SK-N-SH (cell line): Measurements from ENCODE around the gene CACYBP. TPM values are rescaled to one million over a fixed set of nuclear protein-coding genes. Genes with fewer than 3 reads are reported as not detected.

Source experiments
- CTCF ChIA-PET: fragments of 300-600, 350-600 bp; formaldehyde crosslinking; extraction: SDS; loops from one replicate; lab custom pipeline; 2021; lab: Yijun Ruan, JAX
- POLR2A ChIA-PET: fragments of 350-600 bp; sonication (Branson Sonifier 250); formaldehyde crosslinking; extraction: SDS; loops from one replicate; lab custom pipeline; 2020; ENCODE audit warnings: antibody characterized with exemption, inconsistent platforms; lab: Yijun Ruan, JAX
- DNase-seq: peaks from one replicate; pipeline ENCODE4 v3.0.0; 2012
- H2AFZ ChIP-seq: fragments of 200-600 bp; sonication (generic); 2 replicates; pipeline ENCODE4 v1.8.1; 2016; ENCODE audit warnings: antibody characterized with exemption, mild to moderate bottlenecking, low read depth
- H3F3A ChIP-seq: fragments of 200-600 bp; sonication (generic); replicated peaks from 2 replicates; pipeline ENCODE3; 2016; ENCODE audit warnings: antibody characterized with exemption, mild to moderate bottlenecking; ENCODE audit not compliant: insufficient read depth
- H3K27ac ChIP-seq, 2 experiments: fragments of 200-500 bp in 1 of 2; fragments of 200-600 bp in 1 of 2; sonication (Bioruptor generic) in 1 of 2; sonication (generic), shearing (Covaris generic) in 1 of 2; 2 replicates each; pipeline versions ENCODE4 v1.5.1 to v1.6.1; 2014 to 2016; ENCODE audit warnings: low read depth in 2 of 2, inconsistent platforms in 1 of 2, low read length in 1 of 2, mild to moderate bottlenecking in 1 of 2, mixed read lengths in 1 of 2
- H3K27me3 ChIP-seq: fragments of 200-600 bp; sonication (generic), shearing (Covaris generic); 2 replicates; pipeline ENCODE4 v1.6.1; 2016; ENCODE audit warnings: mixed run types; ENCODE audit not compliant: insufficient read depth
- H3K36me3 ChIP-seq, 2 experiments: fragments of 200-500 bp in 1 of 2; fragments of 200-600 bp in 1 of 2; sonication (Bioruptor generic) in 1 of 2; sonication (generic) in 1 of 2; replicated peaks in 1 of 2; 2 replicates each; pipeline versions ENCODE3 to v1.5.1; 2014 to 2016; ENCODE audit warnings: low read length in 1 of 2, mild to moderate bottlenecking in 1 of 2; ENCODE audit not compliant: insufficient read depth in 2 of 2, control insufficient read depth in 1 of 2
- H3K4me1 ChIP-seq, 2 experiments: fragments of 200-500 bp in 1 of 2; fragments of 200-600 bp in 1 of 2; sonication (Bioruptor generic) in 1 of 2; sonication (generic), shearing (Covaris generic) in 1 of 2; 2 replicates each; pipeline versions ENCODE4 v1.5.1 to v1.6.1; 2014 to 2016; ENCODE audit warnings: low read depth in 1 of 2, low read length in 1 of 2, mixed run types in 1 of 2; ENCODE audit not compliant: insufficient read depth in 2 of 2, control insufficient read depth in 1 of 2
- H3K4me2 ChIP-seq: fragments of 200-600 bp; sonication (generic), shearing (Covaris generic); 2 replicates; pipeline ENCODE4 v1.6.1; 2017; ENCODE audit warnings: mixed run types
- H3K4me3 ChIP-seq, 2 experiments: fragments of 200-500 bp in 1 of 2; fragments of 200-600 bp in 1 of 2; sonication (Bioruptor generic) in 1 of 2; sonication (generic), shearing (Covaris generic) in 1 of 2; 2 replicates each; pipeline versions ENCODE4 v1.5.1 to v1.8.1; 2014 to 2016; ENCODE audit warnings: low read depth in 2 of 2, inconsistent platforms in 1 of 2, low read length in 1 of 2, mild to moderate bottlenecking in 1 of 2, mixed read lengths in 1 of 2, moderate library complexity in 1 of 2
- H3K79me2 ChIP-seq: fragments of 200-600 bp; sonication (generic); 2 replicates; pipeline ENCODE4 v1.8.1; 2017; ENCODE audit warnings: mild to moderate bottlenecking; ENCODE audit not compliant: insufficient read depth
- H3K9ac ChIP-seq: fragments of 200-600 bp; sonication (generic); 2 replicates; pipeline ENCODE4 v1.6.1; 2017; ENCODE audit warnings: mixed run types
- H3K9me2 ChIP-seq: fragments of 200-600 bp; sonication (generic); 2 replicates; pipeline ENCODE4 v1.6.1; 2017; ENCODE audit warnings: mixed run types
- H3K9me3 ChIP-seq: fragments of 200-600 bp; sonication (generic); 2 replicates; pipeline ENCODE4 v1.6.1; 2017; ENCODE audit warnings: mixed run types, mild to moderate bottlenecking, moderate library complexity
- H4K20me1 ChIP-seq: fragments of 200-600 bp; sonication (generic); 2 replicates; pipeline ENCODE4 v1.6.1; 2017; ENCODE audit warnings: mild to moderate bottlenecking, mixed run types; ENCODE audit not compliant: insufficient read depth
- CHD2 ChIP-seq: fragments of 150-350 bp; IDR thresholded peaks from 2 replicates; pipeline ENCODE4 v1.6.1; 2018; ENCODE audit warnings: low read length; ENCODE audit not compliant: partially characterized antibody
- ELF1 ChIP-seq: IDR thresholded peaks from 2 replicates; pipeline ENCODE4 v1.4.0; 2012
- EZH2phosphoT487 ChIP-seq: fragments of 200-600 bp; sonication (generic); IDR thresholded peaks from 2 replicates; pipeline ENCODE4 v1.6.1; 2017; ENCODE audit warnings: low read depth, mixed run types, mild to moderate bottlenecking, antibody characterized with exemption, moderate library complexity, borderline replicate concordance
- FOXJ3 ChIP-seq: sonication (generic); formaldehyde crosslinking; IDR thresholded peaks from 2 replicates; pipeline ENCODE4 v1.5.1; 2020; ENCODE audit warnings: mild to moderate bottlenecking, missing genetic modification reagents
- FOXM1 ChIP-seq: IDR thresholded peaks from 2 replicates; pipeline ENCODE4 v1.4.0; 2012; ENCODE audit warnings: low read depth, mild to moderate bottlenecking
- GATA2 ChIP-seq: sonication (generic); formaldehyde crosslinking; IDR thresholded peaks from 2 replicates; pipeline ENCODE4 v1.5.0; 2020; ENCODE audit warnings: mild to moderate bottlenecking, missing genetic modification reagents
- JUND ChIP-seq: IDR thresholded peaks from 2 replicates; pipeline ENCODE4 v1.4.0; 2012
- MEF2A ChIP-seq: IDR thresholded peaks from 2 replicates; pipeline ENCODE4 v1.4.0; 2012; ENCODE audit warnings: low read depth, borderline replicate concordance
- MXI1 ChIP-seq: IDR thresholded peaks from 2 replicates; pipeline ENCODE4 v1.6.1; 2012; ENCODE audit warnings: mild to moderate bottlenecking, low read depth, low read length, improper control_type of control experiment
- NFIC ChIP-seq: IDR thresholded peaks from 2 replicates; pipeline ENCODE4 v1.4.0; 2012; ENCODE audit warnings: borderline replicate concordance
- PBX3 ChIP-seq: IDR thresholded peaks from 2 replicates; pipeline ENCODE4; 2012
- POLR2AphosphoS5 ChIP-seq: IDR thresholded peaks from 2 replicates; pipeline ENCODE4 v1.6.1; 2012; ENCODE audit warnings: low read depth, low read length
- RAD21 ChIP-seq: IDR thresholded peaks from 2 replicates; pipeline ENCODE4 v1.6.1; 2012; ENCODE audit warnings: mild to moderate bottlenecking, low read length
- RCOR1 ChIP-seq: fragments of 150-350 bp; IDR thresholded peaks from 2 replicates; pipeline ENCODE4 v1.6.1; 2017; ENCODE audit warnings: antibody characterized with exemption, low read length
- RFX5 ChIP-seq: IDR thresholded peaks from 2 replicates; pipeline ENCODE4 v1.6.1; 2012; ENCODE audit warnings: mild to moderate bottlenecking, improper control_type of control experiment, low read length
- SMC3 ChIP-seq: IDR thresholded peaks from 2 replicates; pipeline ENCODE4 v1.6.1; 2012; ENCODE audit warnings: low read depth, low read length, improper control_type of control experiment
- TCF12 ChIP-seq: IDR thresholded peaks from 2 replicates; pipeline ENCODE4 v1.4.0; 2012
- TEAD4 ChIP-seq: IDR thresholded peaks from 2 replicates; pipeline ENCODE4 v1.4.0; 2012; ENCODE audit warnings: mild to moderate bottlenecking, borderline replicate concordance; ENCODE audit not compliant: insufficient read depth
- WGBS: methylation state at CpG from one replicate; pipeline ENCODE4 v1.1.6; 2017; ENCODE audit warnings: low lambda C conversion rate; 5-methylcytosine and 5-hydroxymethylcytosine counted together
- polyA plus RNA-seq, 3 experiments: library from polyadenylated mRNA; depleted of rRNA; stranded (reverse); fragments of >200 nt; gene quantifications; 2 replicates each; pipeline ENCODE4 v1.2.3, GENCODE V29; 2012
- TF ChIP-seq, protein P1 (sequence below): fragments of 150-350 bp; IDR thresholded peaks from 2 replicates; pipeline ENCODE4 v1.6.1; 2017; ENCODE audit warnings: antibody characterized with exemption, low read length, low read depth, borderline replicate concordance
- TF ChIP-seq, protein P2 (sequence below): fragments of 200-600 bp; sonication (generic); IDR thresholded peaks from 2 replicates; pipeline ENCODE4 v1.6.1; 2017; ENCODE audit warnings: antibody characterized with exemption, mild to moderate bottlenecking, moderate library complexity
- TF ChIP-seq, protein P3 (sequence below): IDR thresholded peaks from 2 replicates; pipeline ENCODE4 v1.4.0; 2012; ENCODE audit warnings: low read depth
- TF ChIP-seq, protein P4 (sequence below): IDR thresholded peaks from 2 replicates; pipeline ENCODE4 v1.4.0; 2012; ENCODE audit warnings: low read depth, borderline replicate concordance

CACYBP gene
- polyA plus RNA-seq, 1 of the 3 experiments (the other 2 are of a cell fraction), result 56.2 TPM

- ChIA-PET POLR2A (no interaction called here), CTCF (interaction anchor here (1.1 to 4.2 kb wide), 6 partner anchors 9 to 106 kb away, joined by 3 to 18 read pairs (median 4); no protein-coding TSS in a partner anchor)
- no peaks in the 10 kb centered on the region for H3F3A ChIP-seq
- WGBS, result 33% methylated on average over 4 of the region's 4 CpGs
- H3K27ac ChIP-seq, result no peak overlapping the region
- H3K9me2 ChIP-seq, result no peaks in the 10 kb centered on the region
- TF ChIP-seq TEAD4 (no peak), TCF12 (no peak), MXI1 (no peak), RAD21 (no peak), MEF2A (no peak), GATA2 (CRISPR knock-in tag) (no peak)
- TF ChIP-seq, protein P1, sequence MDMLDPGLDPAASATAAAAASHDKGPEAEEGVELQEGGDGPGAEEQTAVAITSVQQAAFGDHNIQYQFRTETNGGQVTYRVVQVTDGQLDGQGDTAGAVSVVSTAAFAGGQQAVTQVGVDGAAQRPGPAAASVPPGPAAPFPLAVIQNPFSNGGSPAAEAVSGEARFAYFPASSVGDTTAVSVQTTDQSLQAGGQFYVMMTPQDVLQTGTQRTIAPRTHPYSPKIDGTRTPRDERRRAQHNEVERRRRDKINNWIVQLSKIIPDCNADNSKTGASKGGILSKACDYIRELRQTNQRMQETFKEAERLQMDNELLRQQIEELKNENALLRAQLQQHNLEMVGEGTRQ, result no peak
- no peaks in the 10 kb centered on the region for H3K9me3 ChIP-seq
- no peak overlapping the region for H3K4me2 ChIP-seq
- H3K4me3 ChIP-seq, result no peak overlapping the region
- no peak for DNase-seq
- no peak overlapping the region for H3K9ac ChIP-seq
- H2AFZ ChIP-seq, result no peak overlapping the region
- H3K36me3 ChIP-seq, result no peaks in the 10 kb centered on the region
- H3K27me3 ChIP-seq, result no peaks in the 10 kb centered on the region
- no peaks in the 10 kb centered on the region for H4K20me1 ChIP-seq
- H3K4me1 ChIP-seq, result no peaks in the 10 kb centered on the region
- H3K79me2 ChIP-seq, result no peaks in the 10 kb centered on the region
Observed at GRCh38 chr1:175040324-175040879, 40.7 kb downstream of the CACYBP start.

DNA sequence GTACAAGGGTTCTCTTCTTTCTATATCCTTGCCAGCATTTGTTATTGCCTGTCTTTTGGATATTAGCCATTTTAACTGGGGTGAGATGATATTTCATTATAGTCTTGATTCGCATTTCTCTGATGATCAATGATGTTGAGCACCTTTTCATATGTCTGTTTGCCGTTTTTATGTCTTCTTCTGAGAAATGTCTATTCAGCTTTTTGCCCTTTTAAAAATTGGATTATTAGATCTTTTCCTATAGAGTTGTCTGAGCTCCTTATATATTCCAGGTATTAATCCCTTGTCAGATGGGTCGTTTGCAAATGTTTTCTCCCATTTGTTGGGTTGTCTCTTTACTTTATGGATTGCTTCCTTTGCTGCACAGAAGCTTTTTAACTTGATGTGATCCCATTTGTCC lies 42.9 kb downstream of the CACYBP start:
- TF ChIP-seq FOXM1 (no peak), TCF12 (no peak), POLR2AphosphoS5 (no peak), MEF2A (no peak), TEAD4 (no peak), ELF1 (no peak), SMC3 (no peak), FOXJ3 (CRISPR knock-in tag) (no peak), RCOR1 (no peak), EZH2phosphoT487 (no peak), RFX5 (no peak), PBX3 (no peak), CHD2 (no peak), JUND (no peak), NFIC (no peak)
- TF ChIP-seq, protein P2, sequence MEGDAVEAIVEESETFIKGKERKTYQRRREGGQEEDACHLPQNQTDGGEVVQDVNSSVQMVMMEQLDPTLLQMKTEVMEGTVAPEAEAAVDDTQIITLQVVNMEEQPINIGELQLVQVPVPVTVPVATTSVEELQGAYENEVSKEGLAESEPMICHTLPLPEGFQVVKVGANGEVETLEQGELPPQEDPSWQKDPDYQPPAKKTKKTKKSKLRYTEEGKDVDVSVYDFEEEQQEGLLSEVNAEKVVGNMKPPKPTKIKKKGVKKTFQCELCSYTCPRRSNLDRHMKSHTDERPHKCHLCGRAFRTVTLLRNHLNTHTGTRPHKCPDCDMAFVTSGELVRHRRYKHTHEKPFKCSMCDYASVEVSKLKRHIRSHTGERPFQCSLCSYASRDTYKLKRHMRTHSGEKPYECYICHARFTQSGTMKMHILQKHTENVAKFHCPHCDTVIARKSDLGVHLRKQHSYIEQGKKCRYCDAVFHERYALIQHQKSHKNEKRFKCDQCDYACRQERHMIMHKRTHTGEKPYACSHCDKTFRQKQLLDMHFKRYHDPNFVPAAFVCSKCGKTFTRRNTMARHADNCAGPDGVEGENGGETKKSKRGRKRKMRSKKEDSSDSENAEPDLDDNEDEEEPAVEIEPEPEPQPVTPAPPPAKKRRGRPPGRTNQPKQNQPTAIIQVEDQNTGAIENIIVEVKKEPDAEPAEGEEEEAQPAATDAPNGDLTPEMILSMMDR, result no peak
- TF ChIP-seq, protein P3, sequence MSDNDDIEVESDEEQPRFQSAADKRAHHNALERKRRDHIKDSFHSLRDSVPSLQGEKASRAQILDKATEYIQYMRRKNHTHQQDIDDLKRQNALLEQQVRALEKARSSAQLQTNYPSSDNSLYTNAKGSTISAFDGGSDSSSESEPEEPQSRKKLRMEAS, result no peak
- TF ChIP-seq, protein P4, sequence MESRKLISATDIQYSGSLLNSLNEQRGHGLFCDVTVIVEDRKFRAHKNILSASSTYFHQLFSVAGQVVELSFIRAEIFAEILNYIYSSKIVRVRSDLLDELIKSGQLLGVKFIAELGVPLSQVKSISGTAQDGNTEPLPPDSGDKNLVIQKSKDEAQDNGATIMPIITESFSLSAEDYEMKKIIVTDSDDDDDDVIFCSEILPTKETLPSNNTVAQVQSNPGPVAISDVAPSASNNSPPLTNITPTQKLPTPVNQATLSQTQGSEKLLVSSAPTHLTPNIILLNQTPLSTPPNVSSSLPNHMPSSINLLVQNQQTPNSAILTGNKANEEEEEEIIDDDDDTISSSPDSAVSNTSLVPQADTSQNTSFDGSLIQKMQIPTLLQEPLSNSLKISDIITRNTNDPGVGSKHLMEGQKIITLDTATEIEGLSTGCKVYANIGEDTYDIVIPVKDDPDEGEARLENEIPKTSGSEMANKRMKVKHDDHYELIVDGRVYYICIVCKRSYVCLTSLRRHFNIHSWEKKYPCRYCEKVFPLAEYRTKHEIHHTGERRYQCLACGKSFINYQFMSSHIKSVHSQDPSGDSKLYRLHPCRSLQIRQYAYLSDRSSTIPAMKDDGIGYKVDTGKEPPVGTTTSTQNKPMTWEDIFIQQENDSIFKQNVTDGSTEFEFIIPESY, result no peak
- TF ChIP-seq, protein P1, result no peak
- H3K4me2 ChIP-seq, result no peak overlapping the region
- CTCF ChIA-PET, result interaction anchor here (1.0 kb wide), 1 partner anchor 211 kb away, joined by 3 read pairs; no protein-coding TSS in a partner anchor
- no peaks in the 10 kb centered on the region for H3K27me3 ChIP-seq
- no peak for DNase-seq
- H3K9me3 ChIP-seq, result no peaks in the 10 kb centered on the region
- 22% methylated on average over 3 of the region's 3 CpGs for WGBS
- POLR2A ChIA-PET, result no interaction called here
- H4K20me1 ChIP-seq, result no peaks in the 10 kb centered on the region
- no peak overlapping the region for H3K27ac ChIP-seq
- no peaks in the 10 kb centered on the region for H3K79me2 ChIP-seq
- no peak overlapping the region for H2AFZ ChIP-seq
- H3K9me2 ChIP-seq, result no peaks in the 10 kb centered on the region
- no peaks in the 10 kb centered on the region for H3K4me1 ChIP-seq
- no peak overlapping the region for H3K4me3 ChIP-seq
- no peaks in the 10 kb centered on the region for H3K36me3 ChIP-seq
- no peaks in the 10 kb centered on the region for H3F3A ChIP-seq
- H3K9ac ChIP-seq, result no peak overlapping the region
